HG03060 (cell line): Measurements from ENCODE around the gene NFATC2.
"Not testable (repeated sequence)": the region's sequence is repeated elsewhere in the genome, so short reads cannot be mapped to it uniquely, and the experiment has no call there.

Source experiments
- ATAC-seq: cut with Tn5 transposase; IDR thresholded peaks from one replicate; pipeline ENCODE4 v1.9.1; 2021; ENCODE audit warnings: low read depth, moderate number of reproducible peaks; ENCODE audit not compliant: unreplicated experiment

Gene NFATC2

DNA sequence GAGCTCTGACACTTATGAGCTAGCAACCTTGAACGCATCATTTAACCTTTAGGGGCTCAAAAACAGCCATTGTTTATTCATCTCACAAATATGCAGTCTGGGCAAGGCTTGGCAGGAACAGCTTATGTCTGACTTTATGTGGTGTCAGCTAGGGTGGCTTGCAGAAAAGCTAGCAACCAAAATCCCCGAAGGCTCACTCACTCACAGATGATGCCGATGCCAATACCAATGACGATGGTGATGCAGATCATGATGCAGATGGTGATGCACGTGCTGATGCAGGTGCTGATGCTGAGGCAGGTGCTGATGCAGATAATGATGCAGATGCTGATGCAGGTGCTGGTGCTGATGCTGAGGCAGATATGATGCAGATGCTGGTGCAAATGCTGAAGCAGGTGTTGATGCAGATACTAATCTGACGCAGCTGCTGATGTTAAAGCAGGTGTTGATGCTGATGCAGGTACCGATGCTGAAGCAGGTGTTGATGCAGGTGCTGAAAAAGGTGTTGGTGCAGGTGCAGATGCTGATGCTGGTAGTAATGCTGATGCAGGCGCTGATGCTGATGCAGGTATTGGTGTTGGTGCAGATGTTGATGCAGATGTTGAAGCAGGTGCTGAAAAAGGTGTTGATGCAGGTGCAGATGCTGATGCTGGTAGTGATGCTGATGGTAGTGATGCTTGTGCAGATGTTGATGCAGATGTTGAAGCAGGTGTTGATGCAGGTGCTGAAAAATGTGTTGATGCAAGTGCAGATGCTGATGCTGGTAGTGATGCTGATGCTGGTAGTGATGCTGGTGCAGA is 195.6 kb downstream of the NFATC2 start:
- no peak for ATAC-seq

DNA sequence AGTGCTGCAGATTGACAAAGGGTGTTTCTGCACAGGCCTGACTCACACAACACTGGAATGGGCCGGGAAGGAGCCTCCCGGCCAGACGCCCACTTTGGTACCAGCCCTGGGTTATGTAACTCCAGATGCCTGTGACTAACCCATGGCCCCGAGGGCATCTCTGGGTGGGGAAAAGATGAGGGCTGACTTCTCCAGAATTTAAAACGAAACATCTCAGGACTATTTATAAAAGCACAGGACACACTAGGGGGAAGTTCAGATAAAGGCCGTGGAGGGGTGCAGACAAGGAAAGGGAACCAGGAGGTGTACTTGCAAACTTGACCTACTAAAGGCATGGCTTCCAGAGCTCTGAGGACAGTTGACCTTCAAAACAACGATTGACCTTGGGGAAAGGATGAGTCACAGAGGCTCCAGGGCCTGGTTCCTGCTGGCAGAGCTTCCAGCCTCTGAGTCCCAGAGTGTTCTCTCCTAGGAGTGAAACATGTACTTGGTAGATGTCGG is 196.9 kb downstream of the NFATC2 start:
- no peak for ATAC-seq

DNA sequence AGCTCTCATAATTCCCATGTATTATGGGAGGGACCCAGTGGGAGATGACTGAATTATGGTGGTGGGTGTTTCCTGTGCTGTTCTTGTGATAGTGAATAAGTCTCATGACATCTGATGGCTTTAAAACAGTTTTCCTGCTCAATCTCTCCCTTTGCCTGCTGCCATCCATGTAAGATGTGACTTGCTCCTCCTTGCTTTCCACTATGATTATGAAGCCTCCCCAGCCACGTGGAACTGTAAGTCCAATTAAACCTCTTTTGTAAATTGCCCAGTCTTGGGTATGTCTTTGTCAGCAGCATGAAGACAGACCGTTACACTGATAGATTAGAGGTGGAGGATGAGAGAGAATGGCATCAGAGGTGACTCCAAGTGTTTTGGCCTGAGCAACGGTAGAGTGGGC is 198.7 kb downstream of the NFATC2 start:
- not testable (repeated sequence) for ATAC-seq

DNA sequence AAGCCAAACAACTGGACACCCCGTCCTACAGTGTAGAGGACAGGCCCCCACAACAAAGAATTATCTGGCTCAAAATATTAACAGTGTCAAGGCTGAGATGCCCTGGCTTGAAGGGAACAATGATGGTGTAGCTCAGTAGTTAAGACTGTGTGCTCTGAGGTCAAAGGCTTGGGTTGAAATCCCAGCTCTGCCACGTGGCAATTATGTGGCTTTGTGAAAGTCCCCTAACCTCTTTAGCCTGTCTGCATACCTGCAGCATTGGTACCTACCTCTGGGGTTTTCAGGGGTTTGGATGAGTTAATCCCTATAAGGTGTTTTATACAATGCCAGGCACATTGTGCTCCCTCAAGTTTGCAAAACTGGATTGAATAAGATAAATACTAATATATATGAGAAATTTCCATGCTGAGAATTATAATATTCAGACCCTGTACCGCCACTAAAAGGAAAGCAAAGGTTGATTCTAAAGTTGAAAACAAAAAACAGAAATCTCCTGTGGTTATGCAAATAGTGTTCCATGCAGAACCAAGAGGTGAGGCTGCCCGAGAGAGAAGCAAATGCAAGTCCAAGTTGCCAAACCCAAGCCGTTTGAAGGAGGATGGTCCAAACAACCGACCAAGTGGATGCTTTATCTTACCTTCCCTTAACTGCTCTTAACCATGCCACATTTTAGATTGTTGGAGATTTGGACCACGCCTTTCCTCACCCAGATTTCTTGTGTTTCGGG is 199.8 kb downstream of the NFATC2 start:
- no peak for ATAC-seq

DNA sequence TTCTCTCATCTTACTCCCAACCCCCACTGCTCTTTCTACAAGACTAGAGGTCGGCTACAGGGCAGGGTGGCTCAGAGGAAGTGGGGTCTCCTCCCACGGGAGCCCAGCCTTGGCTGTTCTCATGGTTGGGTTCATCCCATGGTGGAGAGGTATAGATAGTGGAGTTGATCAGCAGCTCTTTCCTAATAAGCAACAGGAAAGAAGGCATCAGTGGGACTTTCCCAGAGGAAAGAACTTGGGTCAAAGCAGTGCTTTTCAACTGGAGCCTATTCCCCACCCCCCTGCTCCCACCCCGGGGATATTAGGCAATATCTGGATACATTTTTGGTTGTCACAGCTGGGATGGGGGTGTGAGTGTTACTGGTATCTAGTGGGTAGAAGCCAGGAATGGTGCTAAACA is 200.9 kb downstream of the NFATC2 start:
- ATAC-seq: no peak

DNA sequence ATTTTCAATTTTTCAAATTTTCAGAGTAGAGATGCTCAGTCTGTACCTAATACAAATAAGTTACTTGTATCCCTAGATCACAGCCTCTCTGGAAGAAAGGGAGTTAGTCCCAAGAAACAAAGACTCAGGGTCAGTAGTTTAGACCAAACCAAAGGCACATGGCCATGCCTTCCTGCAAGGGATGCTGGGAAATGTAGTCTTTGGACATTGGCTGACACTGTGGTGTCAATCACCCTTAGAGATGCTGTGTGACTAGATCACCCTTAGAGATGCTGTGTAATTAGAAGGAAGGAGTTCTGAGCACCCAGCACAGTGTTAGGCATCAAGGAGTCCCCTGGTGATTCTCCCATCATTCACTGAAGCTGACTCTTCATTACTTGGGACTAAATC is 202.1 kb downstream of the NFATC2 start:
- no peak for ATAC-seq

DNA sequence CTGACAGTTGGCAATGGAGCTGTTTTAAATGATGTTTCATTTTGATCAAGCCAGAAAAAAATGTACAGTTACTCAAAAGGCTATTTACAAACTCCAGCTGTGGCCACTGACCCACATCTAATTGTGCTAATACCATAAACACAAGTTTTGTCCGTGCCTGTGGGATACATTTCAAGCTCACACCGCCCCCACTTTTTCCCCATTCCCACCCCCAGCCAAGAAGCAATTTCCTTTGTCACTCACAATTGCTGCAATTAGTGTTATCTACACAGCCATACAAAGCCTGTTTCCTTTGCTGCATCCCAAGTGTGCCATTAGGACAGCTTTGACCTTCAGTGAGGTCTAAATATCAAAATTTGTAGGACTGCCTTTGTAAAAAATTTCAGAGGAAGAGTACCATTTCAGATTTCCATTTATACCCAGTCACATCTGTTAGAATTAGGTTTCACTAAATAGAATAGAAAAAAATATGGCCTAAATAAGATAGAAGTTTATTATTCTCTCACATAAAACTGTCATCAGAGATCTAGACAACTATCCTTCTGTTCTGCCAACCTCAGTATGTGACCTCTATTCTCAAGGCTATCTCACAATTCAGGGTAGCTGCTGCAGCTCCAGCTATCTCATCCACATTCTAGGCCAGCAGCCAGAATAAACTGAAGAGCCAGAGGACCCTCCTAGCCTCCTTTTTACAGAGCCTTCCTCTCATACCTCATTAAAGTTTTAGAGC is 202.6 kb downstream of the NFATC2 start:
- ATAC-seq: no peak

DNA sequence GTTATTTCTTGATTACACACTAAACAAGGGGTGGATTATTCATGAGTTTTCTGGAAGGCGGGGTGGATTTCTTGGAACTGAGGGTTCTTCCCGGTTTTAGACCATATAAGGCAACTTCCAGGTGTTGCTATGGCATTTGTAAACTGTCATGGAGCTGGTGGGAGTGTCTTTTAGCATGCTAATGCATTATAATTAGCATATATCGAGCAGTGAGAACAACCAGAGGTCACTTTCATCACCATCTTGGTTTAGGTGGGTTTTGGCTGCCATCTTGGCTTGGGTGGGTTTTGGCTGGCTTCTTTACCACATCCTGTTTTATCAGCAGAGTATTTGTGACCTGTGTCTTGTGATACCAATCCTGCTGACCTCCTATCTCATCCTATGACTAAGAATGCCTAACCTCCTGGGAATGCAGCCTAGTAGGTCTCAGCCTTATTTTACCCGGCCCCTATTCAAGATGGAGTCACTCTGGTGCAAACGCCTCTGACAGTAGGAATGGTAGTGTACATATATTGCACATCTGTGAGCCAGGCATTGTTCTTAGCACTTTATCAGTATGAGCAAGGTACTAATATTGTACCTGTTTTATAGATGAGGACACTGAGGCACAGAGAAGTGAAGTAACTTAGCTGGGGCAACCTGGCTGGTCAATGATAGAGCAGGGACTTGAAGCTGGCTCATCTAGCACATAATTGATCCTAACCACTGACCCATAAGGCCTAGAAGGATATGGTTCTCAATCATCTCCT is 203.7 kb downstream of the NFATC2 start:
- ATAC-seq: no peak

DNA sequence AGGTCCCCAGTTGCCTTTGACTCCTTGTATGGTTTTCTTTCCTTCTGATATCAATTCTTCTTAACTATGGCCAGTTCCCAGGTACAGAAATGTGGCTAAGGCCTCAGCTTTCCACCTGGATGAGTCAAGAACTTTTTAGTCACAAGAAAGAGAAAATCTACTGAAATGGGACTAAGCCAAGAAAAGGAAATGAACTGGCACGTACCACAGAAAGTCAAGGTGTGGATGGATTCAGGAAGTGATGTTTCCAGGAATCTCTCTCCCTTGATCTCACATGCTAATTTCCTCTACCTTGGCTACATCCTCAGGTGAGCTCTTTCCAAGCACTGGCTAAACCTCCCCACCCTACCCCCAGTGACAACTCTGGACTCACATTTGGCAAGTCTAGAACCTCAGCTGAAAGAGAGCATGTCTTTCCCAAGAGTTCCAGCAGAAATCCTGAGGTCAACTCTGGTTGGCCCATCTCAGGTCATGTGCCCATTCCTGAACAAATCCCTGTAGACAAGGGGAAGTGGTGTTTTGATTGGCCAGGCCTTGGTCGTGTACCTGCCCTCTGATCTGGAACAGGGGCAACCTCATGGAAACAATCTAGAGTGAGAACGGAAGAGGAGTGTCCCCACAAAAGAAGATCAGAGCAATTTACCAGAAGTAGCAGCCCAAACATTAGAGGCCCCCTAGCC is 205.3 kb downstream of the NFATC2 start:
- ATAC-seq: no peak
